NB4 (cell line): ENCODE measurements around the gene GFER.

Experiments
- MAX ChIP-seq: IDR thresholded peaks from 2 replicates; pipeline ENCODE4 v1.6.1; 2011; ENCODE audit warnings: low read depth, low read length
- TF ChIP-seq, protein P1 (sequence below): IDR thresholded peaks from one replicate; pipeline ENCODE4 v1.5.1; 2012; ENCODE audit warnings: low read depth, low read length

DNA sequence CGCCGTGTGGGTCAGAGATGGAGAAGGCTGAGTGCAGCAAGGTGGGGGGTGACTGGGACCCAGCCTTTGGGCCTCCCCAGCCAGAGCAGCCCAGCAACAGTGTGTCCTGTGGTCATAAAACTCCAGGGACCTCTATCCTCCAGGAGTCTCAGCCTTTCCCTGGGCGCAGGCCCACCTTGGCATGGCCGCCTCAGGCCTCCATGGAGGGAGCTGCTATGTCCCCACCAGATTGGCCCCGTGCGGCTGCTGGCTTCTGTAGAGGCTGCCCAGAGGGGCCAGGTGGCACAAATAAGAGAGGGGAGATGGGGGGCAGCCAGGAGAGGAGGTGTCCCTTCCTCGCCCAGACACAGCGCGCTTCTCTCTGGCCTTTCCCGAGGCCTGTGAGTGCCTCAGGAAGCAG lies 3.2 kb downstream of the GFER start:
- TF ChIP-seq MAX: no peak
- TF ChIP-seq, protein P1, sequence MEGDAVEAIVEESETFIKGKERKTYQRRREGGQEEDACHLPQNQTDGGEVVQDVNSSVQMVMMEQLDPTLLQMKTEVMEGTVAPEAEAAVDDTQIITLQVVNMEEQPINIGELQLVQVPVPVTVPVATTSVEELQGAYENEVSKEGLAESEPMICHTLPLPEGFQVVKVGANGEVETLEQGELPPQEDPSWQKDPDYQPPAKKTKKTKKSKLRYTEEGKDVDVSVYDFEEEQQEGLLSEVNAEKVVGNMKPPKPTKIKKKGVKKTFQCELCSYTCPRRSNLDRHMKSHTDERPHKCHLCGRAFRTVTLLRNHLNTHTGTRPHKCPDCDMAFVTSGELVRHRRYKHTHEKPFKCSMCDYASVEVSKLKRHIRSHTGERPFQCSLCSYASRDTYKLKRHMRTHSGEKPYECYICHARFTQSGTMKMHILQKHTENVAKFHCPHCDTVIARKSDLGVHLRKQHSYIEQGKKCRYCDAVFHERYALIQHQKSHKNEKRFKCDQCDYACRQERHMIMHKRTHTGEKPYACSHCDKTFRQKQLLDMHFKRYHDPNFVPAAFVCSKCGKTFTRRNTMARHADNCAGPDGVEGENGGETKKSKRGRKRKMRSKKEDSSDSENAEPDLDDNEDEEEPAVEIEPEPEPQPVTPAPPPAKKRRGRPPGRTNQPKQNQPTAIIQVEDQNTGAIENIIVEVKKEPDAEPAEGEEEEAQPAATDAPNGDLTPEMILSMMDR: no peak
